Measurements from ENCODE around the gene NEK9.
A peak's percentile ranks its signal among the peaks of the same experiment; 100 is the strongest.

The NEK9 gene

DNA sequence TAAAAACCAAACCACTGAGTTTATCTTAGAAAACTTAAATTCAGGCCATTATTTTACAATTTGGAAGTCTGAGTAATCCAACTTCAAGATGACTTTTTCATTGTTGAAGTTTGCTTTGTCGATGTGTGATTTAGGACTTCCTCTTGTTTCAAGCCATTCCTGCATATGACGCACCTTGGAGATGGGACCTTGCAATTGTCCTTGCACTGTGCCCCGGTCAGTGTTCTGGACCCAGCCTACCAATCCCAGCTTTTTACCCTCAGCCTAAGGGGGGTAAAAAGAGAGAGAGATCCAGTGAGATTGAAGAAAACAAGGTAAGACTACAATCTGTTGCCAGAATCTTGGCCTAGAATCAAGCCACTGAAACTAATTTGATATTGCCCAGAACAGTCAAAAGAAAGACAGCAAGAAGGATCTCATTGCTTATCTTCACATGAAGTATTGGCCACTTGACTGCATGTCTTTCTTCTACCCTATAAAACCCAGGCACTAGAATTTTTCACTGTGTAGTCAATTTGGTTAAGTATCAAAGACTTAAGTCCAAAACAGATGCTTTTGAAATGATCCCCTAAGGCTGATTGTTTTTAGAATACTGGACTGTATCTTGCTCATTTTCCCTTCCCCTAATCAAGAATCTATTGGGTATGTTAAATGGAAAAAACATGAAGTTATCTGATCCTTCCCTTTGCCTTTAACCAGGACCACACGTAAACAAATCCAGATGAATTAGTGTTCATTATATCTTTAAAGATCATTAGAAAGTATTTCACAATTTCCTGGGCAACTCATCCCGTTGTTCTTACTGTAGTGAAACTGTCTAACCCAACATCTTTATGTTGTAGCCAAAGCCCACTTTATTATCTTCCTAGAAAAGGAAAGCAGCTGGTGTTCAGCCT, 73.2 kb downstream of the NEK9 start:
- no peak for DNase-seq (ENCODE audit: extremely low read depth, low read depth)
- no peak overlapping the region for H3K4me3 ChIP-seq (replicated peaks; ENCODE audit: low read depth, low read length)

DNA sequence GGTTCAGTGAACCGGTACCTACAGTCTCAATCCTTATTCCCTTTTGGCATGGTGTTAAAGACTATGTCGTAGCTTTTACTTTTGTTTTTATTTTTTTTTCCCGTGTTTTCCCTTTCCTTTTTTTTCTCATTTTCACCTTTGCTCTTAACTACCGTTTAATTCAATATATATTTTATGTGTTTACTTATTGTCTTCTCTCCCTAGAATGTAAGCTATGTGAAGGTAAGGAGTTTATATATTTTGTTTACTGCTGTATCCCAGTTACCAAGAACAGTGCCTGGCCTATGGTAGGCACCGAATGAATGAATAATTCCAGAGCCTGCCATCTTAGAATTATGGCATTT, 75.3 kb downstream of the NEK9 start:
- DNase-seq (ENCODE audit: extremely low read depth, low read depth), result no peak
- H3K4me3 ChIP-seq (replicated peaks; ENCODE audit: low read depth, low read length), result peak overlapping the region; percentile 47
- TF ChIP-seq, protein P1, sequence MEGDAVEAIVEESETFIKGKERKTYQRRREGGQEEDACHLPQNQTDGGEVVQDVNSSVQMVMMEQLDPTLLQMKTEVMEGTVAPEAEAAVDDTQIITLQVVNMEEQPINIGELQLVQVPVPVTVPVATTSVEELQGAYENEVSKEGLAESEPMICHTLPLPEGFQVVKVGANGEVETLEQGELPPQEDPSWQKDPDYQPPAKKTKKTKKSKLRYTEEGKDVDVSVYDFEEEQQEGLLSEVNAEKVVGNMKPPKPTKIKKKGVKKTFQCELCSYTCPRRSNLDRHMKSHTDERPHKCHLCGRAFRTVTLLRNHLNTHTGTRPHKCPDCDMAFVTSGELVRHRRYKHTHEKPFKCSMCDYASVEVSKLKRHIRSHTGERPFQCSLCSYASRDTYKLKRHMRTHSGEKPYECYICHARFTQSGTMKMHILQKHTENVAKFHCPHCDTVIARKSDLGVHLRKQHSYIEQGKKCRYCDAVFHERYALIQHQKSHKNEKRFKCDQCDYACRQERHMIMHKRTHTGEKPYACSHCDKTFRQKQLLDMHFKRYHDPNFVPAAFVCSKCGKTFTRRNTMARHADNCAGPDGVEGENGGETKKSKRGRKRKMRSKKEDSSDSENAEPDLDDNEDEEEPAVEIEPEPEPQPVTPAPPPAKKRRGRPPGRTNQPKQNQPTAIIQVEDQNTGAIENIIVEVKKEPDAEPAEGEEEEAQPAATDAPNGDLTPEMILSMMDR (IDR thresholded peaks at IDR 0.05; ENCODE audit: low read depth, low read length, missing control alignments), result no peak

More for the DNA sequence above, 73.2 kb downstream of the NEK9 start:
- TF ChIP-seq, protein P1 (IDR thresholded peaks at IDR 0.05; ENCODE audit: low read depth, low read length, missing control alignments), result no peak

DNA sequence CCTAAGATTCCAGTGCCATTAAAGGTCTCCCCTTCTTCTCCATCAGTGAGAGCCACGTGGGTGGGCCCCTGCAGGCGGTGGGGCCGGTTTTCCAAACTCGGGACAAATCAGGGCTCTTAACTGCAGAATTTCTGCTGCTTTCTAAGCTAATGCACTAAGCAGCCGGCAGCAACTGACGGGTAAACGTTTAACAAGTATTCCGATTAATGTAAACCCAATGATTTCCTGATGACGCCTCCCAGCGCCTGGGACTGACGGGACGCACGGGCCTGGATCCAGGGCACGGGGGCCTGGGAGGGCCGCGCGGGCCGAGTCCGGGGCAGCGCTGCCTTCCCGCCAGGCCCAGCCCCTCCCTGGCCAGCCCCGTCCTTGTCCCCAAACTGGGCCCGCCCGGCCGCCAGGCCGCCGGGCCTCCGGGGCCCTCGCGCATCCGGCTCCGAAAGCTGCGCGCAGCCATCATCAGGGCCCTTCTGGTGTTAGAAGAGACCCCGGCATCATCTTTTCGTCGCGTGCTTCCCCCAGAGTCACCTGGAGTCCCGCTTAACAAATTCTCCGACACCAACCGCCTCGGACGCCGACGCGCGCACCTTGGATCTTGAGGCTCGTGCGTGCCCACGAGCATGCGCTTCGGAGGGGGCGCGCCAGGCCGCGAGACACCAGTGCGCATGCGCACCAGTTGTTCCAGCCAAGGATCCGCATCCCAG, 75.8 kb downstream of the NEK9 start, which contains the start of gene MLH3:
Gene MLH3 (minus strand): TSS at position 616 of the 704 bp plus-strand sequence. CDS start 1,812 bp downstream, outside the sequence.
- no peak for DNase-seq (ENCODE audit: extremely low read depth, low read depth)
- TF ChIP-seq, protein P1 (IDR thresholded peaks at IDR 0.05; ENCODE audit: low read depth, low read length, missing control alignments), result no peak
- H3K4me3 ChIP-seq (replicated peaks; ENCODE audit: low read depth, low read length), result peak within 1 kb of the TSS; percentile 47

DNA sequence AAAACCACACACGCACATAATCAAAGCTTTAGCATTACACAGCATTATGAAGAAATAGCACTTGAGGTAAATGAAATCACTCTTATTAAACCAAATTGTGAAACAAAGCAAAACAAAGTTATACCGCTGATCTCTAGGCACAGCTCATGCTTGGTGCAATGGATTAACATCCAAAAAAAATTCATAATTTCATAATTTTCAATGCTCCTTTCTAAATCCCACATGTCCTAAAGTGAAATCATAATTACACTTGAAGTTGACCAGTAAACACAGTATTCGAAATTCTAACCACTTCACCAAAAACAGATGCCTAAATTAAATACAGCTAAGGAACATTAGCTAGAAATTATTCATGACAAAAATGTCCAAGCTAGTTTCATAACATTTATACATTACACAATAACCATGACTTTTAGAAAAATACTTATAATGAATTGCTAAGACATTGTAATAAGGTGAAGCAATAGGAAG, 77.1 kb downstream of the NEK9 start:
- no peak for DNase-seq (ENCODE audit: extremely low read depth, low read depth)
- TF ChIP-seq, protein P1 (IDR thresholded peaks at IDR 0.05; ENCODE audit: low read depth, low read length, missing control alignments), result no peak
- no peak overlapping the region for H3K4me3 ChIP-seq (replicated peaks; ENCODE audit: low read depth, low read length)

DNA sequence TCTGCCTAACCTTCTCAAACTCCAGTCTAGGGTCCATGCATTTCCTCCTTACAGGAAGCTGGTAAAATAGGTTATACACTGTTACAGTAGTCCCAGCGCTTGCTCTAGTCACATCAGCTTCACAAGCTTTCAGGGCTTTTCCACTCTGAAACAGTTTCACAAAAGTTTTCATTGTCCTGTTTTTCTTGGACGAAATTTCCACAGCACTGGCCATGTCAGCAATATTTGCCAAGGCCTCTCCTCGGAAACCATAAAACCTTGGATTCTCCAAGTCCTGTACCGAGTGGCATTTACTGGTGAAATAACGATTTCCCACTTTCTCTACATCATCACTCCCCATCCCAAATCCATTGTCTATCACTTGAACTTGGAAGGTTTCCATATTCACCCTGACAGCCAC, 77.7 kb downstream of the NEK9 start:
- TF ChIP-seq, protein P1 (IDR thresholded peaks at IDR 0.05; ENCODE audit: low read depth, low read length, missing control alignments), result no peak
- no peak overlapping the region for H3K4me3 ChIP-seq (replicated peaks; ENCODE audit: low read depth, low read length)
- no peak for DNase-seq (ENCODE audit: extremely low read depth, low read depth)

DNA sequence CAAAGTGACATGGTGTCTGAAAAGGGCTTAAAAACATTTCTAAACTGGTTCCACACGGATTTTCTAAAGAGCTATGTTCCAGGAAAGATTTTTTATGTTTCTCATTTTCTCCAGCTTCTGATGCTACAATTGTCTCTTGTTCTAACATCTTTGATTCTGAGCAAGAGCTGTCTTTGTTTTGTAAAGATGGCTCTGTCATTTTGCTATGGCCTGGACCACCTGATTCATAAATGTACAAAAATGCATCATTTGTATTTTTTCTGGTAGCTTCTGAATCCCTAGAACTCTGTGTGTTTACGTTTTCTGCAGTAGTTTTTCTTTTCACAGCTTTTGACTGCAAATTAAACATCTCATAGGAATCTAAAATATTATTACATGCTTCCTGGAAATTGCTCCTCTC, 78.7 kb downstream of the NEK9 start:
- TF ChIP-seq, protein P1 (IDR thresholded peaks at IDR 0.05; ENCODE audit: low read depth, low read length, missing control alignments), result no peak
- no peak for DNase-seq (ENCODE audit: extremely low read depth, low read depth)
- H3K4me3 ChIP-seq (replicated peaks; ENCODE audit: low read depth, low read length), result no peak overlapping the region

All from HFF-Myc (cell line).